CD14-positive monocyte (primary cell): ENCODE results near the gene DCUN1D4. TPM values are rescaled to one million over a fixed set of nuclear protein-coding genes. Genes with fewer than 3 reads are reported as not detected.

Experiments
- DNase-seq, 3 donors: peaks; one replicate each; pipeline ENCODE4 v3.0.0-alpha.2; 2011 to 2022
- H2AFZ ChIP-seq: 2 replicates; pipeline ENCODE4 v1.6.0; 2012; ENCODE audit warnings: mild to moderate bottlenecking, low read depth, low read length, inconsistent platforms; ENCODE audit not compliant: insufficient read depth, poor library complexity, severe bottlenecking
- H3K27ac ChIP-seq, 2 donors: 1 replicate in 1 of 2; 2 replicates in 1 of 2; pipeline ENCODE4 v1.5.1; 2012 to 2013; ENCODE audit warnings: low read length in 2 of 2, control low read depth in 1 of 2, inconsistent platforms in 1 of 2, low read depth in 1 of 2, mild to moderate bottlenecking in 1 of 2
- H3K27me3 ChIP-seq, 2 donors: one replicate each; pipeline versions ENCODE4 v1.6.0 to v1.6.1; 2011 to 2013; ENCODE audit warnings: low read length in 2 of 2; ENCODE audit not compliant: control insufficient read depth in 2 of 2, insufficient read depth in 2 of 2
- H3K36me3 ChIP-seq, 2 donors: replicated peaks in 1 of 2; 1 replicate in 1 of 2; 2 replicates in 1 of 2; pipeline versions ENCODE4 v1.5.1 to v1.6.1; 2012 to 2013; ENCODE audit warnings: low read length in 2 of 2, control low read depth in 1 of 2, inconsistent platforms in 1 of 2, mild to moderate bottlenecking in 1 of 2; ENCODE audit not compliant: insufficient read depth in 2 of 2, control insufficient read depth in 1 of 2
- H3K4me1 ChIP-seq, 2 donors: 1 replicate in 1 of 2; 2 replicates in 1 of 2; pipeline versions ENCODE4 v1.5.1 to v1.6.1; 2012 to 2013; ENCODE audit warnings: low read length in 2 of 2, control low read depth in 1 of 2, inconsistent platforms in 1 of 2, mild to moderate bottlenecking in 1 of 2, moderate library complexity in 1 of 2; ENCODE audit not compliant: insufficient read depth in 2 of 2, control insufficient read depth in 1 of 2
- H3K4me2 ChIP-seq: replicated peaks from 2 replicates; pipeline ENCODE3; 2012; ENCODE audit warnings: low read length, moderate library complexity, mild to moderate bottlenecking; ENCODE audit not compliant: poor library complexity, severe bottlenecking; ENCODE audit errors: extremely low read depth
- H3K4me3 ChIP-seq, 3 experiments: fragments of 200-600 bp in 1 of 3; sonication (generic) in 1 of 3; replicated peaks in 1 of 3; 1 replicate in 2 of 3; 2 replicates in 1 of 3; pipeline ENCODE4 v1.5.1; 2011 to 2013; ENCODE audit warnings: low read length in 3 of 3, mild to moderate bottlenecking in 3 of 3, control low read depth in 2 of 3, low read depth in 2 of 3, inconsistent platforms in 1 of 3, moderate library complexity in 1 of 3
- H3K79me2 ChIP-seq: 2 replicates; pipeline ENCODE4 v1.6.0; 2012; ENCODE audit warnings: mild to moderate bottlenecking, control low read depth, inconsistent platforms, low read length, moderate library complexity; ENCODE audit not compliant: insufficient read depth
- H3K9ac ChIP-seq: 2 replicates; pipeline ENCODE4 v1.6.0; 2017; ENCODE audit warnings: low read length, mild to moderate bottlenecking; ENCODE audit not compliant: insufficient read depth, poor library complexity, severe bottlenecking
- H3K9me3 ChIP-seq, 2 donors: replicated peaks in 1 of 2; 1 replicate in 1 of 2; 2 replicates in 1 of 2; pipeline versions ENCODE4 v1.5.1 to v1.6.1; 2012 to 2013; ENCODE audit warnings: low read length in 2 of 2, control low read depth in 1 of 2; ENCODE audit not compliant: control insufficient read depth in 1 of 2, insufficient read depth in 1 of 2
- H4K20me1 ChIP-seq: 2 replicates; pipeline ENCODE4 v1.6.0; 2012; ENCODE audit warnings: mild to moderate bottlenecking, low read length, control low read depth, moderate library complexity; ENCODE audit not compliant: insufficient read depth
- H3K27ac Mint-ChIP-seq, 7 donors: one replicate each; pipeline ENCODE4 v1.8.0; 2020; ENCODE audit warnings: mild to moderate bottlenecking in 7 of 7, mixed read lengths in 7 of 7, moderate library complexity in 6 of 7, inconsistent platforms in 2 of 7
- H3K27me3 Mint-ChIP-seq, 3 donors: one replicate each; pipeline ENCODE4 v1.8.0; 2021 to 2022; ENCODE audit warnings: low read depth in 3 of 3, mild to moderate bottlenecking in 3 of 3, mixed read lengths in 3 of 3, moderate library complexity in 3 of 3, inconsistent platforms in 1 of 3
- H3K36me3 Mint-ChIP-seq, 2 donors: one replicate each; pipeline ENCODE4 v1.8.0; 2020; ENCODE audit warnings: mixed read lengths in 2 of 2, inconsistent platforms in 1 of 2, mild to moderate bottlenecking in 1 of 2
- H3K4me1 Mint-ChIP-seq: one replicate; pipeline ENCODE4 v1.8.0; 2020; ENCODE audit warnings: mild to moderate bottlenecking, mixed read lengths
- H3K4me3 Mint-ChIP-seq, 2 donors: one replicate each; pipeline ENCODE4 v1.8.0; 2020; ENCODE audit warnings: mild to moderate bottlenecking in 2 of 2, mixed read lengths in 2 of 2, moderate library complexity in 1 of 2
- H3K9me3 Mint-ChIP-seq, 7 donors: one replicate each; pipeline ENCODE4 v1.8.0; 2020 to 2022; ENCODE audit warnings: mixed read lengths in 7 of 7, mild to moderate bottlenecking in 6 of 7, moderate library complexity in 6 of 7, inconsistent platforms in 2 of 7
- CTCF ChIP-seq: fragments of 200-600 bp; IDR thresholded peaks from one replicate; pipeline ENCODE4 v1.8.0; 2022; ENCODE audit warnings: antibody characterized with exemption, mild to moderate bottlenecking
- WGBS: methylation state at CpG from one replicate; pipeline ENCODE4 v1.1.5; 2013; ENCODE audit warnings: missing lambda C conversion rate; ENCODE audit not compliant: insufficient coverage; 5-methylcytosine and 5-hydroxymethylcytosine counted together
- intact Hi-C, 2 donors: fragments of 100-400 bp; cut with micrococcal nuclease; formaldehyde crosslinking; loops; one replicate each; pipeline versions ENCODE4 v1.15.0 to v1.15.1; 2023
- polyA plus RNA-seq, 3 donors: library from polyadenylated mRNA; depleted of rRNA in 1 of 3; unstranded in 2 of 3; stranded (reverse) in 1 of 3; fragments of 300-500 nt in 2 of 3; fragments of >200 nt in 1 of 3; fragmentation: Illumina TruSeq in 2 of 3; gene quantifications; 1 replicate in 2 of 3; 2 replicates in 1 of 3; pipeline ENCODE4 v1.2.3, GENCODE V29; 2012 to 2021

Gene DCUN1D4
- polyA plus RNA-seq, 3 donors = 4.7 to 15.2 (median 6.9) TPM

- no peaks in the 10 kb centered on the region for H4K20me1 ChIP-seq
- H3K27ac Mint-ChIP-seq = no peak overlapping the region
- H3K36me3 Mint-ChIP-seq = no peaks in the 10 kb centered on the region
- H3K4me3 ChIP-seq = no peak overlapping the region
- no peak overlapping the region for H2AFZ ChIP-seq
- no peak for DNase-seq
- H3K4me3 Mint-ChIP-seq = no peak overlapping the region
- no peak overlapping the region for H3K27ac ChIP-seq
- no peak overlapping the region for H3K9ac ChIP-seq
- H3K9me3 Mint-ChIP-seq = peaks cover 0 to 4% (median 2%) of the 10 kb centered on the region in 7 donors
- no peaks in the 10 kb centered on the region for H3K4me1 ChIP-seq
- no peaks in the 10 kb centered on the region for H3K79me2 ChIP-seq
- no peaks in the 10 kb centered on the region for H3K27me3 ChIP-seq
- no peak for TF ChIP-seq CTCF
- no peak overlapping the region for H3K4me2 ChIP-seq
- intact Hi-C loops = no loop called here
- H3K36me3 ChIP-seq = no peaks in the 10 kb centered on the region
- WGBS = 100% methylated on average over 1 of the region's 1 CpG
- H3K4me1 Mint-ChIP-seq = peaks cover 2% of the 10 kb centered on the region
- H3K27me3 Mint-ChIP-seq = peaks cover 1 to 4% (median 1%) of the 10 kb centered on the region in 3 donors
- H3K9me3 ChIP-seq = no peaks in the 10 kb centered on the region
Measured at GRCh38 chr4:51930557-51930956, 87.6 kb downstream of the DCUN1D4 start.

- Mint-ChIP-seq H3K36me3 (no peaks in the 10 kb centered on the region), H3K4me3 (no peak overlapping the region), H3K9me3 (peaks cover 0 to 3% (median 0%) of the 10 kb centered on the region in 7 donors), H3K4me1 (no peaks in the 10 kb centered on the region), H3K27me3 (peaks cover 0 to 3% (median 1%) of the 10 kb centered on the region in 3 donors), H3K27ac (no peak overlapping the region)
- no peak overlapping the region for H3K27ac ChIP-seq
- no peaks in the 10 kb centered on the region for H3K9me3 ChIP-seq
- no peak for TF ChIP-seq CTCF
- no peaks in the 10 kb centered on the region for H3K36me3 ChIP-seq
- H3K4me3 ChIP-seq = no peak overlapping the region
- no peaks in the 10 kb centered on the region for H3K4me1 ChIP-seq
- no peaks in the 10 kb centered on the region for H3K27me3 ChIP-seq
- no peaks in the 10 kb centered on the region for H3K79me2 ChIP-seq
- DNase-seq = no peak
- H3K9ac ChIP-seq = no peak overlapping the region
- H3K4me2 ChIP-seq = no peak overlapping the region
- H4K20me1 ChIP-seq = no peaks in the 10 kb centered on the region
- intact Hi-C loops = no loop called here
- H2AFZ ChIP-seq = no peak overlapping the region
Measured at GRCh38 chr4:51931461-51931860, 88.5 kb downstream of the DCUN1D4 start.
